ENCODE results near the gene HOXA4. TPM values are rescaled to one million over a fixed set of nuclear protein-coding genes. Genes with fewer than 3 reads are reported as not detected.
A peak's percentile ranks its signal among the peaks of the same experiment; 100 is the strongest.

HOXA4 gene
- total RNA-seq, 1 donor from 2014 or later, result not detected

GRCh38 chr7:27132214-27132613 is 1.7 kb upstream of the HOXA4 start:
- Mint-ChIP-seq H3K27ac (ENCODE audit: unreplicated experiment) (no peak overlapping the region), H3K4me3 (ENCODE audit: unreplicated experiment) (no peak overlapping the region), H3K9me3 (ENCODE audit: unreplicated experiment) (peaks cover 5% of the 10 kb centered on the region), H3K4me1 (ENCODE audit: low read depth, unreplicated experiment) (no peaks in the 10 kb centered on the region), H3K27me3 (ENCODE audit: unreplicated experiment) (peaks cover 36% of the 10 kb centered on the region), H3K36me3 (ENCODE audit: unreplicated experiment) (no peaks in the 10 kb centered on the region)
- TF ChIP-seq CTCF (IDR thresholded peaks at IDR 0.05; ENCODE audit: partially characterized antibody, unreplicated experiment), result no peak
- DNase-seq, result no peak

- TF ChIP-seq CTCF (IDR thresholded peaks at IDR 0.05; ENCODE audit: partially characterized antibody, unreplicated experiment), result no peak
- Mint-ChIP-seq H3K9me3 (ENCODE audit: unreplicated experiment) (peaks cover 5% of the 10 kb centered on the region), H3K27me3 (ENCODE audit: unreplicated experiment) (peaks cover 35% of the 10 kb centered on the region), H3K4me1 (ENCODE audit: low read depth, unreplicated experiment) (no peaks in the 10 kb centered on the region), H3K36me3 (ENCODE audit: unreplicated experiment) (no peaks in the 10 kb centered on the region), H3K4me3 (ENCODE audit: unreplicated experiment) (peak overlapping the region; percentile 69), H3K27ac (ENCODE audit: unreplicated experiment) (no peak overlapping the region)
- no peak for DNase-seq
These were observed 848 bp upstream of the HOXA4 start for GRCh38 chr7:27131390-27131819.

- Mint-ChIP-seq H3K4me1 (ENCODE audit: low read depth, unreplicated experiment) (no peaks in the 10 kb centered on the region), H3K4me3 (ENCODE audit: unreplicated experiment) (peak overlapping the region; percentile 14), H3K9me3 (ENCODE audit: unreplicated experiment) (peaks cover 5% of the 10 kb centered on the region), H3K27me3 (ENCODE audit: unreplicated experiment) (peaks cover 36% of the 10 kb centered on the region), H3K36me3 (ENCODE audit: unreplicated experiment) (no peaks in the 10 kb centered on the region), H3K27ac (ENCODE audit: unreplicated experiment) (no peak overlapping the region)
- no peak for DNase-seq
- TF ChIP-seq CTCF (IDR thresholded peaks at IDR 0.05; ENCODE audit: partially characterized antibody, unreplicated experiment), result no peak
These were observed 623 bp downstream of the HOXA4 start for GRCh38 chr7:27129729-27130539.

- Mint-ChIP-seq H3K9me3 (ENCODE audit: unreplicated experiment) (peaks cover 9% of the 10 kb centered on the region), H3K27me3 (ENCODE audit: unreplicated experiment) (peaks cover 41% of the 10 kb centered on the region), H3K36me3 (ENCODE audit: unreplicated experiment) (no peaks in the 10 kb centered on the region), H3K27ac (ENCODE audit: unreplicated experiment) (no peak overlapping the region), H3K4me3 (ENCODE audit: unreplicated experiment) (peak overlapping the region; percentile 14), H3K4me1 (ENCODE audit: low read depth, unreplicated experiment) (no peaks in the 10 kb centered on the region)
- no peak for TF ChIP-seq CTCF (IDR thresholded peaks at IDR 0.05; ENCODE audit: partially characterized antibody, unreplicated experiment)
- DNase-seq, result no peak
These were observed 1.5 kb downstream of the HOXA4 start for GRCh38 chr7:27128776-27129728.
